Fibroblast of lung (primary cell): Measurements from ENCODE around the gene DNAI7.

Experiments used
- EZH2 ChIP-seq: IDR thresholded peaks from 2 replicates; pipeline ENCODE4 v1.5.1; 2012; ENCODE audit warnings: low read length, control low read depth, mild to moderate bottlenecking; ENCODE audit errors: missing control alignments
- TF ChIP-seq, protein P1 (sequence below), 2 donors: IDR thresholded peaks in 1 of 2; conservative IDR thresholded peaks in 1 of 2; 1 replicate in 1 of 2; 2 replicates in 1 of 2; pipeline ENCODE4 v1.5.1; 2011 to 2012; ENCODE audit warnings: low read length in 2 of 2, control low read depth in 1 of 2, inconsistent platforms in 1 of 2, low read depth in 1 of 2, mild to moderate bottlenecking in 1 of 2

DNA sequence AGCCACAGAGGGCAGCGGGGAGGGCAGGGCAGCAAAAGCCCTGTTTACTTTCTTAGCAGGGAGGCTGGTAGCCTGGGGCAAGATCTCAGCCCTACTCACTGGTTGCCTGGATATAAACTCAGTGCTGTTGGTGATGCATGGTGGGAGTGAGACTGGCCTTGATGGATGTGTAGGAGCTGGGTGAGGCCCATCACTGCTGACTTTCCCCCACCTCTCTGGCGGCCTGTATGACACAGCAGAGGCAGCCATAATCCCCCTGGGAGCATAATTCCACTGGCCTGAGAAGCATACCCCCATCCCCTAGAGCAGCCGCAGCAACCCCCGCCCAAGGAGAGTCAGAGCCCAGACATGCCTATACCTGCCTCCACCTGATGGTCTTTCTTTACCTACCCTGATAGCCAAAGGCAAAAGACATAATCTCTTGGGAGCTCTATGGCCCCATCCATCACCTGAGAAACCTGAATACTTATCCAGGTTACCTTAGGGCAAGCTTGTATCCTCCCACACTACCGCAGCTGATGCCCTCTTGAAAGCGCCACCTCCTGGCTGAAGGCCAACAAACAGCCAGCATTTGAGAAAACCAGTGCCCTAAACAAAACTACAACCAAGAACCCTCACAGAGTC is 59.3 kb downstream of the DNAI7 start:
- TF ChIP-seq, protein P1, sequence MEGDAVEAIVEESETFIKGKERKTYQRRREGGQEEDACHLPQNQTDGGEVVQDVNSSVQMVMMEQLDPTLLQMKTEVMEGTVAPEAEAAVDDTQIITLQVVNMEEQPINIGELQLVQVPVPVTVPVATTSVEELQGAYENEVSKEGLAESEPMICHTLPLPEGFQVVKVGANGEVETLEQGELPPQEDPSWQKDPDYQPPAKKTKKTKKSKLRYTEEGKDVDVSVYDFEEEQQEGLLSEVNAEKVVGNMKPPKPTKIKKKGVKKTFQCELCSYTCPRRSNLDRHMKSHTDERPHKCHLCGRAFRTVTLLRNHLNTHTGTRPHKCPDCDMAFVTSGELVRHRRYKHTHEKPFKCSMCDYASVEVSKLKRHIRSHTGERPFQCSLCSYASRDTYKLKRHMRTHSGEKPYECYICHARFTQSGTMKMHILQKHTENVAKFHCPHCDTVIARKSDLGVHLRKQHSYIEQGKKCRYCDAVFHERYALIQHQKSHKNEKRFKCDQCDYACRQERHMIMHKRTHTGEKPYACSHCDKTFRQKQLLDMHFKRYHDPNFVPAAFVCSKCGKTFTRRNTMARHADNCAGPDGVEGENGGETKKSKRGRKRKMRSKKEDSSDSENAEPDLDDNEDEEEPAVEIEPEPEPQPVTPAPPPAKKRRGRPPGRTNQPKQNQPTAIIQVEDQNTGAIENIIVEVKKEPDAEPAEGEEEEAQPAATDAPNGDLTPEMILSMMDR (conservative IDR thresholded peaks at IDR 0.05 in 1 of 2, IDR thresholded peaks at IDR 0.05 in 1 of 2; ENCODE audit: low read depth in 1 of 2, low read length in 2 of 2) = no peak
- no peak for TF ChIP-seq EZH2
